H1 (cell line): ENCODE measurements around the gene PTH2R. TPM values are rescaled to one million over a fixed set of nuclear protein-coding genes. Genes with fewer than 3 reads are reported as not detected.

Experiments
- polyA plus RNA-seq, 7 experiments: library from polyadenylated mRNA; depleted of rRNA in 3 of 7; stranded (reverse) in 5 of 7; unstranded in 2 of 7; fragments of >200 nt in 5 of 7; fragments of 200-250 nt in 2 of 7; gene quantifications; 1 replicate in 5 of 7; 2 replicates in 1 of 7; 4 replicates in 1 of 7; pipeline versions ENCODE4 v1.2.1 to v1.2.3, GENCODE V29; 2011 to 2013; ENCODE audit warnings: missing spikeins in 2 of 7, mixed read lengths in 2 of 7
- total RNA-seq: library from RNA; stranded (reverse); fragmentation: NEBNext Ultra II Directional; extraction: Animal tissue kit (Norgen Biotek cat#: 25700); gene quantifications from 2 replicates; pipeline ENCODE4 v1.2.1, GENCODE V29; 2021
- TF ChIP-seq, protein P1 (sequence below): fragments of 300-600 bp; sonication (generic); IDR thresholded peaks from 2 replicates; pipeline ENCODE4 v1.7.1; 2012; ENCODE audit warnings: low read length, moderate library complexity, mild to moderate bottlenecking, inconsistent platforms; ENCODE audit not compliant: insufficient replicate concordance

The PTH2R gene
- total and polyA plus RNA-seq, 2 of the 8 experiments (the other 6 are each of a cell fraction or from before 2014, with no cell fraction given) = 0.19 to 0.38 TPM

- TF ChIP-seq, protein P1, sequence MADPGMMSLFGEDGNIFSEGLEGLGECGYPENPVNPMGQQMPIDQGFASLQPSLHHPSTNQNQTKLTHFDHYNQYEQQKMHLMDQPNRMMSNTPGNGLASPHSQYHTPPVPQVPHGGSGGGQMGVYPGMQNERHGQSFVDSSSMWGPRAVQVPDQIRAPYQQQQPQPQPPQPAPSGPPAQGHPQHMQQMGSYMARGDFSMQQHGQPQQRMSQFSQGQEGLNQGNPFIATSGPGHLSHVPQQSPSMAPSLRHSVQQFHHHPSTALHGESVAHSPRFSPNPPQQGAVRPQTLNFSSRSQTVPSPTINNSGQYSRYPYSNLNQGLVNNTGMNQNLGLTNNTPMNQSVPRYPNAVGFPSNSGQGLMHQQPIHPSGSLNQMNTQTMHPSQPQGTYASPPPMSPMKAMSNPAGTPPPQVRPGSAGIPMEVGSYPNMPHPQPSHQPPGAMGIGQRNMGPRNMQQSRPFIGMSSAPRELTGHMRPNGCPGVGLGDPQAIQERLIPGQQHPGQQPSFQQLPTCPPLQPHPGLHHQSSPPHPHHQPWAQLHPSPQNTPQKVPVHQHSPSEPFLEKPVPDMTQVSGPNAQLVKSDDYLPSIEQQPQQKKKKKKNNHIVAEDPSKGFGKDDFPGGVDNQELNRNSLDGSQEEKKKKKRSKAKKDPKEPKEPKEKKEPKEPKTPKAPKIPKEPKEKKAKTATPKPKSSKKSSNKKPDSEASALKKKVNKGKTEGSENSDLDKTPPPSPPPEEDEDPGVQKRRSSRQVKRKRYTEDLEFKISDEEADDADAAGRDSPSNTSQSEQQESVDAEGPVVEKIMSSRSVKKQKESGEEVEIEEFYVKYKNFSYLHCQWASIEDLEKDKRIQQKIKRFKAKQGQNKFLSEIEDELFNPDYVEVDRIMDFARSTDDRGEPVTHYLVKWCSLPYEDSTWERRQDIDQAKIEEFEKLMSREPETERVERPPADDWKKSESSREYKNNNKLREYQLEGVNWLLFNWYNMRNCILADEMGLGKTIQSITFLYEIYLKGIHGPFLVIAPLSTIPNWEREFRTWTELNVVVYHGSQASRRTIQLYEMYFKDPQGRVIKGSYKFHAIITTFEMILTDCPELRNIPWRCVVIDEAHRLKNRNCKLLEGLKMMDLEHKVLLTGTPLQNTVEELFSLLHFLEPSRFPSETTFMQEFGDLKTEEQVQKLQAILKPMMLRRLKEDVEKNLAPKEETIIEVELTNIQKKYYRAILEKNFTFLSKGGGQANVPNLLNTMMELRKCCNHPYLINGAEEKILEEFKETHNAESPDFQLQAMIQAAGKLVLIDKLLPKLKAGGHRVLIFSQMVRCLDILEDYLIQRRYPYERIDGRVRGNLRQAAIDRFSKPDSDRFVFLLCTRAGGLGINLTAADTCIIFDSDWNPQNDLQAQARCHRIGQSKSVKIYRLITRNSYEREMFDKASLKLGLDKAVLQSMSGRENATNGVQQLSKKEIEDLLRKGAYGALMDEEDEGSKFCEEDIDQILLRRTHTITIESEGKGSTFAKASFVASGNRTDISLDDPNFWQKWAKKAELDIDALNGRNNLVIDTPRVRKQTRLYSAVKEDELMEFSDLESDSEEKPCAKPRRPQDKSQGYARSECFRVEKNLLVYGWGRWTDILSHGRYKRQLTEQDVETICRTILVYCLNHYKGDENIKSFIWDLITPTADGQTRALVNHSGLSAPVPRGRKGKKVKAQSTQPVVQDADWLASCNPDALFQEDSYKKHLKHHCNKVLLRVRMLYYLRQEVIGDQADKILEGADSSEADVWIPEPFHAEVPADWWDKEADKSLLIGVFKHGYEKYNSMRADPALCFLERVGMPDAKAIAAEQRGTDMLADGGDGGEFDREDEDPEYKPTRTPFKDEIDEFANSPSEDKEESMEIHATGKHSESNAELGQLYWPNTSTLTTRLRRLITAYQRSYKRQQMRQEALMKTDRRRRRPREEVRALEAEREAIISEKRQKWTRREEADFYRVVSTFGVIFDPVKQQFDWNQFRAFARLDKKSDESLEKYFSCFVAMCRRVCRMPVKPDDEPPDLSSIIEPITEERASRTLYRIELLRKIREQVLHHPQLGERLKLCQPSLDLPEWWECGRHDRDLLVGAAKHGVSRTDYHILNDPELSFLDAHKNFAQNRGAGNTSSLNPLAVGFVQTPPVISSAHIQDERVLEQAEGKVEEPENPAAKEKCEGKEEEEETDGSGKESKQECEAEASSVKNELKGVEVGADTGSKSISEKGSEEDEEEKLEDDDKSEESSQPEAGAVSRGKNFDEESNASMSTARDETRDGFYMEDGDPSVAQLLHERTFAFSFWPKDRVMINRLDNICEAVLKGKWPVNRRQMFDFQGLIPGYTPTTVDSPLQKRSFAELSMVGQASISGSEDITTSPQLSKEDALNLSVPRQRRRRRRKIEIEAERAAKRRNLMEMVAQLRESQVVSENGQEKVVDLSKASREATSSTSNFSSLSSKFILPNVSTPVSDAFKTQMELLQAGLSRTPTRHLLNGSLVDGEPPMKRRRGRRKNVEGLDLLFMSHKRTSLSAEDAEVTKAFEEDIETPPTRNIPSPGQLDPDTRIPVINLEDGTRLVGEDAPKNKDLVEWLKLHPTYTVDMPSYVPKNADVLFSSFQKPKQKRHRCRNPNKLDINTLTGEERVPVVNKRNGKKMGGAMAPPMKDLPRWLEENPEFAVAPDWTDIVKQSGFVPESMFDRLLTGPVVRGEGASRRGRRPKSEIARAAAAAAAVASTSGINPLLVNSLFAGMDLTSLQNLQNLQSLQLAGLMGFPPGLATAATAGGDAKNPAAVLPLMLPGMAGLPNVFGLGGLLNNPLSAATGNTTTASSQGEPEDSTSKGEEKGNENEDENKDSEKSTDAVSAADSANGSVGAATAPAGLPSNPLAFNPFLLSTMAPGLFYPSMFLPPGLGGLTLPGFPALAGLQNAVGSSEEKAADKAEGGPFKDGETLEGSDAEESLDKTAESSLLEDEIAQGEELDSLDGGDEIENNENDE = no peak
Observed at GRCh38 chr2:208466151-208466919, 59.7 kb downstream of the PTH2R start (continued).
